ENCODE data around the gene ERC1.

Gene ERC1

GRCh38 chr12:948238-948637 lies 42.8 kb upstream of the ERC1 start:
- Histone ChIP-seq H3K27me3 (ENCODE audit: insufficient read depth, poor library complexity, severe bottlenecking) (no peaks in the 10 kb centered on the region), H3K9me3 (ENCODE audit: severe bottlenecking) (no peaks in the 10 kb centered on the region), H3K27ac (ENCODE audit: poor library complexity, severe bottlenecking) (peak overlapping the region; percentile 93), H3K4me1 (ENCODE audit: insufficient read depth, poor library complexity, severe bottlenecking) (peaks cover 8% of the 10 kb centered on the region), H3K4me3 (ENCODE audit: severe bottlenecking) (peak overlapping the region; percentile 76), H3K36me3 (ENCODE audit: low read depth) (peaks cover 21% of the 10 kb centered on the region)
- DNase-seq (ENCODE audit: low spot score) (no peak), ATAC-seq (ENCODE audit: low read depth) (no peak)
- no peak for TF ChIP-seq CTCF (IDR thresholded peaks at IDR 0.05; ENCODE audit: poor library complexity, severe bottlenecking)

GRCh38 chr12:949453-950191 lies 41.4 kb upstream of the ERC1 start, which contains the start of gene RAD52:
Gene RAD52 (minus strand): TSS chr12:949694. CDS start chr12:933058, 16,636 bp downstream.
- DNase-seq (ENCODE audit: low spot score) (peak; percentile 99), ATAC-seq (ENCODE audit: low read depth) (peak; percentile 84)
- peak within 1 kb of the TSS; percentile 76 for H3K4me3 ChIP-seq (ENCODE audit: severe bottlenecking)
- TF ChIP-seq CTCF (IDR thresholded peaks at IDR 0.05; ENCODE audit: poor library complexity, severe bottlenecking): peak; percentile 100
- H3K9me3 ChIP-seq (ENCODE audit: severe bottlenecking): no peaks in the 10 kb centered on the region
- no peaks in the 10 kb centered on the region for H3K27me3 ChIP-seq (ENCODE audit: insufficient read depth, poor library complexity, severe bottlenecking)
- peak within 1 kb of the TSS; percentile 93 for H3K27ac ChIP-seq (ENCODE audit: poor library complexity, severe bottlenecking)
- H3K36me3 ChIP-seq (ENCODE audit: low read depth): peaks cover 10% of the 10 kb centered on the region; the same call in 1 of the 2 replicates
- peaks cover 19% of the 10 kb centered on the region for H3K4me1 ChIP-seq (ENCODE audit: insufficient read depth, poor library complexity, severe bottlenecking)

GRCh38 chr12:951176-951575 lies 39.8 kb upstream of the ERC1 start:
- peaks cover 19% of the 10 kb centered on the region for H3K4me1 ChIP-seq (ENCODE audit: insufficient read depth, poor library complexity, severe bottlenecking)

GRCh38 chr12:953776-954175 lies 37.2 kb upstream of the ERC1 start:
- no peaks in the 10 kb centered on the region for H3K36me3 ChIP-seq (ENCODE audit: low read depth)
- no peak overlapping the region for H3K4me3 ChIP-seq (ENCODE audit: severe bottlenecking)
- no peak for DNase-seq (ENCODE audit: low spot score)
- TF ChIP-seq CTCF (IDR thresholded peaks at IDR 0.05; ENCODE audit: poor library complexity, severe bottlenecking): no peak
- ATAC-seq (ENCODE audit: low read depth): peak; percentile 43
- peak overlapping the region; percentile 47 for H3K27ac ChIP-seq (ENCODE audit: poor library complexity, severe bottlenecking)
- H3K27me3 ChIP-seq (ENCODE audit: insufficient read depth, poor library complexity, severe bottlenecking): no peaks in the 10 kb centered on the region
- H3K4me1 ChIP-seq (ENCODE audit: insufficient read depth, poor library complexity, severe bottlenecking): peaks cover 13% of the 10 kb centered on the region
- no peaks in the 10 kb centered on the region for H3K9me3 ChIP-seq (ENCODE audit: severe bottlenecking)

More at GRCh38 chr12:951176-951575, 39.8 kb upstream of the ERC1 start:
- no peaks in the 10 kb centered on the region for H3K9me3 ChIP-seq (ENCODE audit: severe bottlenecking)
- H3K36me3 ChIP-seq (ENCODE audit: low read depth): peaks cover 8% of the 10 kb centered on the region; the same call in 1 of the 2 replicates
- no peak for DNase-seq (ENCODE audit: low spot score)
- ATAC-seq (ENCODE audit: low read depth): no peak
- H3K27ac ChIP-seq (ENCODE audit: poor library complexity, severe bottlenecking): no peak overlapping the region
- no peak overlapping the region for H3K4me3 ChIP-seq (ENCODE audit: severe bottlenecking)
- no peaks in the 10 kb centered on the region for H3K27me3 ChIP-seq (ENCODE audit: insufficient read depth, poor library complexity, severe bottlenecking)
- TF ChIP-seq CTCF (IDR thresholded peaks at IDR 0.05; ENCODE audit: poor library complexity, severe bottlenecking): no peak

GRCh38 chr12:954741-955140 lies 36.3 kb upstream of the ERC1 start:
- ATAC-seq (ENCODE audit: low read depth) (no peak), DNase-seq (ENCODE audit: low spot score) (no peak)
- Histone ChIP-seq H3K9me3 (ENCODE audit: severe bottlenecking) (no peaks in the 10 kb centered on the region), H3K4me3 (ENCODE audit: severe bottlenecking) (no peak overlapping the region), H3K4me1 (ENCODE audit: insufficient read depth, poor library complexity, severe bottlenecking) (peaks cover 13% of the 10 kb centered on the region), H3K27ac (ENCODE audit: poor library complexity, severe bottlenecking) (peak overlapping the region; percentile 47), H3K27me3 (ENCODE audit: insufficient read depth, poor library complexity, severe bottlenecking) (no peaks in the 10 kb centered on the region), H3K36me3 (ENCODE audit: low read depth) (no peaks in the 10 kb centered on the region)
- TF ChIP-seq CTCF (IDR thresholded peaks at IDR 0.05; ENCODE audit: poor library complexity, severe bottlenecking): no peak

Data from RWPE2 (cell line).